IMR-90 (cell line): ENCODE results near the gene NAXE.

Source experiments
- CEBPB ChIP-seq: IDR thresholded peaks from 2 replicates; pipeline ENCODE4 v1.6.1; 2012; ENCODE audit warnings: low read depth, low read length, improper control_type of control experiment
- CTCF ChIP-seq: conservative IDR thresholded peaks from 2 replicates; pipeline ENCODE4 v1.5.1; 2012; ENCODE audit warnings: mild to moderate bottlenecking, low read depth, low read length, improper control_type of control experiment
- MAFK ChIP-seq: IDR thresholded peaks from 2 replicates; pipeline ENCODE4 v1.6.1; 2012; ENCODE audit warnings: low read depth, low read length, improper control_type of control experiment
- MAZ ChIP-seq: IDR thresholded peaks from 2 replicates; pipeline ENCODE4 v1.6.1; 2012; ENCODE audit warnings: low read depth, mild to moderate bottlenecking, low read length, improper control_type of control experiment, moderate library complexity, borderline replicate concordance
- POLR2A ChIP-seq: IDR thresholded peaks from 2 replicates; pipeline ENCODE4 v1.6.1; 2012; ENCODE audit warnings: mild to moderate bottlenecking, low read depth, low read length
- RAD21 ChIP-seq: IDR thresholded peaks from 2 replicates; pipeline ENCODE4 v1.6.1; 2012; ENCODE audit warnings: low read length, improper control_type of control experiment
- RCOR1 ChIP-seq: IDR thresholded peaks from 2 replicates; pipeline ENCODE4 v1.6.1; 2012; ENCODE audit warnings: mild to moderate bottlenecking, low read length, improper control_type of control experiment; ENCODE audit not compliant: insufficient replicate concordance
- RFX5 ChIP-seq: IDR thresholded peaks from 2 replicates; pipeline ENCODE4 v1.8.0; 2012; ENCODE audit warnings: low read depth, mild to moderate bottlenecking, low read length, moderate library complexity
- SMC3 ChIP-seq: fragments of 150-350 bp; IDR thresholded peaks from 2 replicates; pipeline ENCODE4 v1.6.1; 2016; ENCODE audit warnings: low read depth, mild to moderate bottlenecking, antibody characterized with exemption, low read length, moderate library complexity
- USF2 ChIP-seq: fragments of 150-350 bp; IDR thresholded peaks from 2 replicates; pipeline ENCODE4 v1.6.1; 2017; ENCODE audit warnings: mild to moderate bottlenecking, antibody characterized with exemption, low read length, low read depth

- TF ChIP-seq CTCF (no peak), POLR2A (no peak), CEBPB (no peak), RFX5 (no peak), MAZ (no peak), RCOR1 (no peak), RAD21 (no peak), USF2 (no peak), SMC3 (no peak), MAFK (no peak)
Observed at GRCh38 chr1:156555715-156556114, 35.9 kb upstream of the NAXE start.
